Lower leg skin (tissue), 4 donors: ENCODE results near the gene PCDH9. TPM values are rescaled to one million over a fixed set of nuclear protein-coding genes. Genes with fewer than 3 reads are reported as not detected.

Source experiments
- DNase-seq, 2 donors: peaks; one replicate each; pipeline ENCODE4 v3.0.0-alpha.2; 2019; ENCODE audit warnings: low spot score in 2 of 2
- H3K4me3 ChIP-seq: fragments of 200-600 bp; sonication (generic); 2 replicates; pipeline ENCODE4 v1.5.1; 2017; ENCODE audit warnings: mild to moderate bottlenecking, low read depth; ENCODE audit not compliant: poor library complexity, severe bottlenecking
- POLR2A ChIP-seq, 2 donors: fragments of 450-650 bp; IDR thresholded peaks; one replicate each; pipeline ENCODE4 v1.6.1; 2016 to 2017; ENCODE audit warnings: antibody characterized with exemption in 2 of 2, mild to moderate bottlenecking in 1 of 2, moderate library complexity in 1 of 2
- WGBS, 2 donors: methylation state at CpG; one replicate each; pipeline ENCODE4 v1.1.5; 2018; 5-methylcytosine and 5-hydroxymethylcytosine counted together
- intact Hi-C: fragments of 100-400 bp; cut with DNase I; formaldehyde crosslinking; loops from one replicate; pipeline ENCODE4 v1.15.0; 2023; ENCODE audit warnings: low total_unique reads
- total RNA-seq, 4 donors: library from RNA; depleted of rRNA; stranded (reverse); fragments of >200 nt; gene quantifications; one replicate each; pipeline ENCODE4 v1.1.0, GENCODE V29; 2016
- TF ChIP-seq, protein P1 (sequence below), 3 donors: fragments of 450-650 bp; IDR thresholded peaks; one replicate each; pipeline ENCODE4 v1.5.1; 2016; ENCODE audit warnings: antibody characterized with exemption in 3 of 3, mild to moderate bottlenecking in 3 of 3, moderate library complexity in 2 of 3

The PCDH9 gene
- total RNA-seq, 4 donors from 2014 or later = 0.21 to 0.84 (median 0.36) TPM

DNA sequence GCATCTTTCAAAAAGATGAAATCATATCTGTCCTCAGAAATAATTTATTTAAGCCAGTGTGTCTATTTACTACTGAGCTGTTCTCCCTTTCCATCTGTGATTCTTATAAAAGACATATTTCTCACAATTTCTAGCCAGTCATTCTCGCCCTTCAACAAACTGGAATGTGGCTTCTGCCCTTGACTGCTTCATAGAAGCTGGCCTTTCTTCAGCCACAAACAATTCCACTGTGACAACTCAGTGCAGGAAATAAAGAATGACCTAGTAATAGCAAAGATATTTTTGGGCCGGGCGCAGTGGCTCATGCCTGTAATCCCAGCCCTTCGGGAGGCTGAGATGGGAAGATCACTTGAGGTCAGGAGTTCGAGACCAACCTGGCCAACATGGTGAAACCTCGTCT is 655.5 kb downstream of the PCDH9 start:
- intact Hi-C loops = no loop called here
- WGBS, 2 donors = 85% methylated on average over 6 of the region's 6 CpGs
- H3K4me3 ChIP-seq = no peak overlapping the region
- DNase-seq = no peak
- no peak for TF ChIP-seq POLR2A (IDR thresholded peaks at IDR 0.05)
- TF ChIP-seq, protein P1, sequence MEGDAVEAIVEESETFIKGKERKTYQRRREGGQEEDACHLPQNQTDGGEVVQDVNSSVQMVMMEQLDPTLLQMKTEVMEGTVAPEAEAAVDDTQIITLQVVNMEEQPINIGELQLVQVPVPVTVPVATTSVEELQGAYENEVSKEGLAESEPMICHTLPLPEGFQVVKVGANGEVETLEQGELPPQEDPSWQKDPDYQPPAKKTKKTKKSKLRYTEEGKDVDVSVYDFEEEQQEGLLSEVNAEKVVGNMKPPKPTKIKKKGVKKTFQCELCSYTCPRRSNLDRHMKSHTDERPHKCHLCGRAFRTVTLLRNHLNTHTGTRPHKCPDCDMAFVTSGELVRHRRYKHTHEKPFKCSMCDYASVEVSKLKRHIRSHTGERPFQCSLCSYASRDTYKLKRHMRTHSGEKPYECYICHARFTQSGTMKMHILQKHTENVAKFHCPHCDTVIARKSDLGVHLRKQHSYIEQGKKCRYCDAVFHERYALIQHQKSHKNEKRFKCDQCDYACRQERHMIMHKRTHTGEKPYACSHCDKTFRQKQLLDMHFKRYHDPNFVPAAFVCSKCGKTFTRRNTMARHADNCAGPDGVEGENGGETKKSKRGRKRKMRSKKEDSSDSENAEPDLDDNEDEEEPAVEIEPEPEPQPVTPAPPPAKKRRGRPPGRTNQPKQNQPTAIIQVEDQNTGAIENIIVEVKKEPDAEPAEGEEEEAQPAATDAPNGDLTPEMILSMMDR (IDR thresholded peaks at IDR 0.05) = no peak

DNA sequence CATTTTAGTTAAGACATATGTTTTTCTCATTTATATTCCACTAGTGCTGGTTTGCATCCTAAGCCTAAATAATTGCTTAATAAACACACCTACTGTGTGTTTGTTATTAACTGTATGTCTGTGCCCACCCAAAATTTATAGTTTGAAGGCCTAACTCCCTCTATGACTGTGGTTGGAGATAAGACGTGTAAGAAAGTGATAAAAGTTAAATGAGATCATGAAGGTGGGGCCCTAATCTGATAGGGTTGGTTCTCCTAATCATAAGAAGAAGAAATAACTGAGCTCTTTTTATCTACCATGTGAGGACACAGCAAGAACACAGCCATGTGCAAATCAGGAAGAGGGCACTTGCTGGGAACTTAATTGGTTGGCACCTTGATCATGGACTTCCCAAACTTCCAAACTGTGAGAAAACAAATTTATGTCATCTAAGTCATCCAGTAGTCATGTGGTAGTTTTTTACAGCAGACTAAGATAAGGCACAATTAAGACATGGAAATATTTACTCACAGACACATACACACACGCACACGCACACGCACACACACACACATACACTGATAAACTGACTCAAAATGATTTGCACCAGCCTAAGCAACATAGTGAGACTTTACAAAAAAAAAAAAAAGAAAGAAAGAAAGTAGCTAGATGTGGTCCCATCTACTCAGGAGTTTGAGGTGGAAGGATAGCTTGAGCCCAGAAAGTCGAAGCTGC is 662.1 kb downstream of the PCDH9 start:
- no peak overlapping the region for H3K4me3 ChIP-seq
- no peak for DNase-seq
- WGBS, 2 donors = 89 to 91% methylated on average over 5 of the region's 5 CpGs
- intact Hi-C loops = no loop called here
- TF ChIP-seq, protein P1 (IDR thresholded peaks at IDR 0.05) = no peak
- TF ChIP-seq POLR2A (IDR thresholded peaks at IDR 0.05) = no peak

DNA sequence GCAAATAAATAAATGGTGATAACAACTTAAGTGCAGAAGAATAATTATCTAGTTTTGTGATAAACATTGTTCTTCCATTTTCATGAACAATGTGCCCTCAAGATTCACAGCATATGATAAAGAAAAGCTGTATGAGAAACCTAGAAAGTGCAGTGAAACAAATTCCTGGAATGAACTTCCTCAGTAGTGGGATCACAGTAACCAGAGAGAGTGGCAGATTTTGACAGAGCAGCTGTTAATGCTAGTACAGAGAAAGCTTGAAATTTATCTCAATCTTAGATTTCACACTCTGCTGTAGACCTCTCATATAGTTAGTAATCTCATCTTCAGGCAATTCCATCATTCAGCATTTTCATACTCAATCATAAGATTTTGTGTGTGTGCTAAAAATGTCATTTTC is 664.9 kb downstream of the PCDH9 start:
- no peak overlapping the region for H3K4me3 ChIP-seq
- no peak for DNase-seq
- intact Hi-C loops = no loop called here
- TF ChIP-seq, protein P1 (IDR thresholded peaks at IDR 0.05) = no peak
- no peak for TF ChIP-seq POLR2A (IDR thresholded peaks at IDR 0.05)

DNA sequence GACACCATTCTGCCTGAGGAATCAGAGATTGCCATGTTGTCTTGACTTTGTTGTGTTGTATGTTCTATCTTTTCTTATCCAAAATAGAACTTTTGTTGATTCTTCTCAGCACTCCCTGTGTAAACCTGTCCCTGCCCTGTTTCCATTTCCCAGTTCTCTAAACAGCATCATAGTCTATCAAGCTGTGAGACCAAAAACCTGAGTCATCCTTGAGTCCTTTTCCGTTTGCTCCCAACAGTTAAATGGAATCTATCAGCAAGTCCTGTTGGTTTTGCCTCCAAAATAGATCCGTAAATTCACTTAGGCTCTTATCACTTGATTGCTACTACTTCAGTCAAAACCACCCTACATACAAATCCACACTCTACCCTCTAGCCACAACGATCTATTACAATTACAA is 667.1 kb downstream of the PCDH9 start:
- TF ChIP-seq, protein P1 (IDR thresholded peaks at IDR 0.05) = no peak
- TF ChIP-seq POLR2A (IDR thresholded peaks at IDR 0.05) = no peak
- 81 to 93% methylated on average over 3 of the region's 3 CpGs for WGBS, 2 donors
- intact Hi-C loops = no loop called here
- no peak overlapping the region for H3K4me3 ChIP-seq
- no peak for DNase-seq

DNA sequence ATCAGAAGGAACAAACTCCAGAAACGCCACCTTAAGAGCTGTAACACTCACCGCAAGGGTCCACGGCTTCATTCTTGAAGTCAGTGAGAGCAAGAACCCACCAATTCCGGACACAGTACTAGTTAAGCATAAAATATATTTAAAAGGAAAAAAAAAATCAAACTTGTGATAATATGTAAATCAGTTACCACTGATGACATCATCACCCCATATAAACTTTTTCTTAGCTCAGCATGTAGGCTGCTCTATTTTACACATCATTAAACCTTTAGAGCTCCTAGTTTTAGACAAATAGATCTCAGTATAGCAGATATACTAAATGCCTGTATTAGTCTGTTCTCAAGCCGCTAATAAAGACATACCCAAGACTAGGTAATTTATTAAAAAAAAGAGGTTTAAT is 668.1 kb downstream of the PCDH9 start:
- TF ChIP-seq POLR2A (IDR thresholded peaks at IDR 0.05) = no peak
- TF ChIP-seq, protein P1 (IDR thresholded peaks at IDR 0.05) = no peak
- no peak overlapping the region for H3K4me3 ChIP-seq
- no peak for DNase-seq
- 78 to 79% methylated on average over 5 of the region's 5 CpGs for WGBS, 2 donors
- intact Hi-C loops = no loop called here

DNA sequence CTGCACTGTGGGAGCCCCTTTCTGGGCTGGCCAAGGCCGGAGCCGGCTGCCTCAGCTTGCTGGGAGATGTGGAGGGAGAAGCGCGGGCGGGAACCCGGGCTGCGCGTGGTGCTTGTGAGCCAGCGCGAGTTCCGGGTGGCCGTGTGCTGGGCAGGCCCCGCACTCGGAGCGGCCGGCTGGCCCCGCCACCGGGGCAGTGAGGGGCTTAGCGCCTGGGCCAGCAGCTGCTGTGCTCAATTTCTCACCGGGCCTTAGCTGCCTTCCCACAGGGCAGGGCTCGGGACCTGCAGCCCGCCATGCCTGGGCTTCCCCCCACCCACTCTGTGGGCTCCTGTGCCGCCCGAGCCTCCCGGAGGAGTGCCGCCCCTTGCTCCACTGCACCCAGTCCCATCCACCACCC is 669.1 kb downstream of the PCDH9 start:
- intact Hi-C loops = no loop called here
- H3K4me3 ChIP-seq = no peak overlapping the region
- WGBS, 2 donors = 91 to 94% methylated on average over 13 to 18 of the region's 26 CpGs
- TF ChIP-seq, protein P1 (IDR thresholded peaks at IDR 0.05) = no peak
- no peak for TF ChIP-seq POLR2A (IDR thresholded peaks at IDR 0.05)
- DNase-seq = no peak
